Omental fat pad (tissue), 4 donors: ENCODE measurements around the gene PXMP4. TPM values are rescaled to one million over a fixed set of nuclear protein-coding genes. Genes with fewer than 3 reads are reported as not detected.

Experiments used
- ATAC-seq: fragments of 150-250 bp; one replicate; pipeline ENCODE4 v1.9.1; 2016; ENCODE audit warnings: mild to moderate bottlenecking, moderate library complexity; ENCODE audit not compliant: low FRiP score
- DNase-seq: peaks from one replicate; pipeline ENCODE4 v3.0.0-alpha.2; 2019; ENCODE audit warnings: low spot score
- total RNA-seq, 4 donors: library from RNA; depleted of rRNA; stranded (reverse); fragments of >200 nt; gene quantifications; one replicate each; pipeline ENCODE4 v1.1.0, GENCODE V29; 2016
- TF ChIP-seq, protein P1 (sequence below), 3 donors: fragments of 450-650 bp; IDR thresholded peaks; one replicate each; pipeline ENCODE4 v1.5.1; 2016 to 2017; ENCODE audit warnings: antibody characterized with exemption in 3 of 3, mild to moderate bottlenecking in 3 of 3, moderate library complexity in 2 of 3

The PXMP4 gene
- total RNA-seq, 4 donors from 2014 or later = 3.6 to 8.7 (median 4.8) TPM

GRCh38 chr20:33744773-33745385 lies 24.8 kb upstream of the PXMP4 start:
- ATAC-seq (no peak), DNase-seq (no peak)
- TF ChIP-seq, protein P1, sequence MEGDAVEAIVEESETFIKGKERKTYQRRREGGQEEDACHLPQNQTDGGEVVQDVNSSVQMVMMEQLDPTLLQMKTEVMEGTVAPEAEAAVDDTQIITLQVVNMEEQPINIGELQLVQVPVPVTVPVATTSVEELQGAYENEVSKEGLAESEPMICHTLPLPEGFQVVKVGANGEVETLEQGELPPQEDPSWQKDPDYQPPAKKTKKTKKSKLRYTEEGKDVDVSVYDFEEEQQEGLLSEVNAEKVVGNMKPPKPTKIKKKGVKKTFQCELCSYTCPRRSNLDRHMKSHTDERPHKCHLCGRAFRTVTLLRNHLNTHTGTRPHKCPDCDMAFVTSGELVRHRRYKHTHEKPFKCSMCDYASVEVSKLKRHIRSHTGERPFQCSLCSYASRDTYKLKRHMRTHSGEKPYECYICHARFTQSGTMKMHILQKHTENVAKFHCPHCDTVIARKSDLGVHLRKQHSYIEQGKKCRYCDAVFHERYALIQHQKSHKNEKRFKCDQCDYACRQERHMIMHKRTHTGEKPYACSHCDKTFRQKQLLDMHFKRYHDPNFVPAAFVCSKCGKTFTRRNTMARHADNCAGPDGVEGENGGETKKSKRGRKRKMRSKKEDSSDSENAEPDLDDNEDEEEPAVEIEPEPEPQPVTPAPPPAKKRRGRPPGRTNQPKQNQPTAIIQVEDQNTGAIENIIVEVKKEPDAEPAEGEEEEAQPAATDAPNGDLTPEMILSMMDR (IDR thresholded peaks at IDR 0.05) = no peak

- DNase-seq = no peak
- TF ChIP-seq, protein P1 (IDR thresholded peaks at IDR 0.05) = no peak
Observed at GRCh38 chr20:33744181-33744580, 24.1 kb upstream of the PXMP4 start.

GRCh38 chr20:33740189-33740588 lies 20.1 kb upstream of the PXMP4 start:
- no peak for DNase-seq
- no peak for ATAC-seq
- TF ChIP-seq, protein P1 (IDR thresholded peaks at IDR 0.05) = no peak

More at GRCh38 chr20:33744181-33744580, 24.1 kb upstream of the PXMP4 start:
- no peak for ATAC-seq

DNA sequence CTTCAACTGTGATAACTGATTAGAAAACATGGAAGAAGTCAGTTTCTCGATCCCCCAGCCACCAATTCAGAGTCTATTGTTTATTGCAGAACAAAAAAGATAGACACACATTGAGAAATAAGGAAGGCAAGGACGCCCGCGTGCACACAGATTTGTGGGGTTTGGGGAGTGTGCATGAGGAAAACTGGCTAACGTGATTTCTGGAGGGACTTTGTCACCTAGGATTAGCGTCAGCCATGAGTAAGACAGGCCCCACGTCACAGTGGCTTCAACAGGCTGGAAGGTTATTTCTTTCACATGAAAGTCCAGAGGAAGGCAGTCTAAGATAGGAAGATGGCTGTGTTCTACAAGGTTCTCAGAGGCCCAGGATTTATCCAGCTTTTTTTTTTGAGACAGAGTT lies 19.4 kb upstream of the PXMP4 start:
- DNase-seq (no peak), ATAC-seq (no peak)
- TF ChIP-seq, protein P1 (IDR thresholded peaks at IDR 0.05) = no peak

DNA sequence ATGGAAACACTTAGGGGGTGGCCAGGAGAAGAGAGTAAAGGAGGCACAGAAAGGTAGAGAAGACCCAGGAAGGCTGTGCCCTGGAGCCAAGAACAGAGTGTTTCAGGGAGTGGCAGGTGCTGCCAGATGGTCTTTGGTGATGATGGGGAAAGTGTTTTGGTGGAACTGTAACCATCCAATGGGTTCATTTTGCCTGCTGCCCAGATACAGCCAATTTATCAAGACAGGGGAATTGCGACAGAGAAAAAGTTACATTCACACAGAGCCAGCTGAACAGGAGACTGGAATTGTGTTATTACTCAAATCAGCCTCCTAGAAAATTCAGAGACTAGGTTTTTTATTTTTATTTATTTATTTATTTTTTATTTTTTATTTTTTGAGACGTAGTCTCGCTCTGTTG lies 16.9 kb upstream of the PXMP4 start:
- TF ChIP-seq, protein P1 (IDR thresholded peaks at IDR 0.05) = no peak
- DNase-seq = no peak
- no peak for ATAC-seq

DNA sequence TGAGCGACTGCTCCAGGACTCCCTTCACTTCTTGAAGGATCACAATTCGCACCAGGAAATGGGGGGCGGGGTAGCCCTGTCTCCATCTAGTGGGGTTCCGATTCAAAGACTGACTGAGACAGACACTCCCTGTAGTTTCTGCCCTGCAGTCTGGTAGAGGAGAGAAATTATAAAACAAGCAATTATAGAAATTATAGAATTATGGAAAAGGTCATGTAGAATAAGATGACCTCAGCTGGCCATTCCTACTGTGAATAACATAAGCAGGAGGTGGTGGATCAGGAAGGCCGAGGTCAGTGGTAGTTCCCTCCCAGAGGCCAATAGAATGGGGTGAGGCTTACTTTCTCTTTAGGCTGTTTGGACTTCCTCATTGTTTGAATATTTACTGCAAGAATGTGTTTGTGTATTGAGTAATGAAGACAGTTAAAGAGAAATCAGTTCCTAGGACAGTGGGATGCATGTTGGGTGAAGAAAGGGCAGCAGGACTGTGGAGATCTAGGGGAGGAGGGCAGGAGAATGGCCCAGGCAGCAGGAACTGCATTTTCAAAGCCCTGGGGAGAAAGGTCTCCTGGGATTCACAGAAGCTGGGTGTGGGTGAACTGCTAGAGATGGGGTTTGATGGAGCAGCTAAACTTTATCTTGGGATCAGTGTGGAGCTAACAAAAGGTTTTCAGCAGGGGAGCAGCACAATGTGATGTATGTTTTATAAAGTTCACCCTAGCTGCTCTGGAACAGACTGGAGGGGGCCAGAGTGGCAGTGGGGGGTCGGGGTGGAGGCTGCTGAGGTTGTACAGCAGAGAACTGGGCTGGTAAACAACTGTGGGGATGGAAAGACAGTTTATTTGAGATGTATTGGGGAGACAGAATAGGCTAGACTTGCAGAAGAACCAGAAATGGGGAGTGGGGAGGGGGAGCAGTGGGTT lies 13.8 kb upstream of the PXMP4 start:
- TF ChIP-seq, protein P1 (IDR thresholded peaks at IDR 0.05) = no peak
- DNase-seq (no peak), ATAC-seq (peak; percentile 31)
